Measurements from ENCODE around the gene SLC46A2.

The SLC46A2 gene

DNA sequence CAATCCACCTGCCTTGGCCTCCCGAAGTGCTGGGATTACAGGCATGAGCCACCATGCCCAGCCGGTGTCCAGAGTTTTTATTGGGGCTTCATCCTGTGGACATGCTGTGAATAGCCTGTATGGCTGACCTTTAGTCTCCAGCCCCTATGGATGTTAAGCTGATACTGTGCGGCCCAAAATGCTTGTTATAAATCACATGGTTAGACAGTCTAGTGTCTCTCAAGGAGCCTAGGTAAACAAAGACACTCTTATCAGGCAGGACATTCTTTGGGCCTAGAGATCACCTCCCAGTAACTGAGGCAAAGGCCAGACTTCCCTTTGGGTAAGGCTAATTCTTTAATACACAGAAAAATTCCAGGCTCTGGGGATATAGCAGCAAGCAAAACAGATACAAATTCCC lies 22.0 kb upstream of the SLC46A2 start:
- 91 to 95% methylated on average over 3 of the region's 3 CpGs for WGBS, 2 experiments
- no peaks in the 10 kb centered on the region for H3K36me3 ChIP-seq (ENCODE audit: control insufficient read depth, insufficient read depth, low read length)
- no peaks in the 10 kb centered on the region for H3K4me1 ChIP-seq (ENCODE audit: control insufficient read depth, insufficient read depth, low read length)
- peaks cover 5% of the 10 kb centered on the region for H3K27me3 ChIP-seq (ENCODE audit: control insufficient read depth, insufficient read depth, low read length, poor library complexity, severe bottlenecking)
- no peak overlapping the region for H3K4me3 ChIP-seq (ENCODE audit: insufficient read depth, low read depth, low read length)
- no peak overlapping the region for H3K27ac ChIP-seq (ENCODE audit: insufficient read depth, low read depth, low read length, poor library complexity, severe bottlenecking)
- peaks cover 4% of the 10 kb centered on the region for H3K9me3 ChIP-seq (ENCODE audit: control insufficient read depth, low read length)

GRCh38 chr9:112911736-112912135 lies 21.1 kb upstream of the SLC46A2 start:
- Histone ChIP-seq H3K27me3 (ENCODE audit: control insufficient read depth, insufficient read depth, low read length, poor library complexity, severe bottlenecking) (no peaks in the 10 kb centered on the region), H3K9me3 (ENCODE audit: control insufficient read depth, low read length) (peaks cover 4% of the 10 kb centered on the region), H3K27ac (ENCODE audit: insufficient read depth, low read depth, low read length, poor library complexity, severe bottlenecking) (no peak overlapping the region), H3K4me3 (ENCODE audit: insufficient read depth, low read depth, low read length) (no peak overlapping the region), H3K36me3 (ENCODE audit: control insufficient read depth, insufficient read depth, low read length) (no peaks in the 10 kb centered on the region), H3K4me1 (ENCODE audit: control insufficient read depth, insufficient read depth, low read length) (no peaks in the 10 kb centered on the region)
- WGBS, 2 experiments: 89 to 91% methylated on average over 2 of the region's 2 CpGs

GRCh38 chr9:112905084-112905483 lies 14.4 kb upstream of the SLC46A2 start:
- 71 to 77% methylated on average over 4 of the region's 4 CpGs for WGBS, 2 experiments
- no peak overlapping the region for H3K27ac ChIP-seq (ENCODE audit: insufficient read depth, low read depth, low read length, poor library complexity, severe bottlenecking)
- no peaks in the 10 kb centered on the region for H3K9me3 ChIP-seq (ENCODE audit: control insufficient read depth, low read length)
- no peaks in the 10 kb centered on the region for H3K36me3 ChIP-seq (ENCODE audit: control insufficient read depth, insufficient read depth, low read length)
- H3K4me3 ChIP-seq (ENCODE audit: insufficient read depth, low read depth, low read length): no peak overlapping the region
- H3K27me3 ChIP-seq (ENCODE audit: control insufficient read depth, insufficient read depth, low read length, poor library complexity, severe bottlenecking): no peaks in the 10 kb centered on the region
- no peaks in the 10 kb centered on the region for H3K4me1 ChIP-seq (ENCODE audit: control insufficient read depth, insufficient read depth, low read length)

DNA sequence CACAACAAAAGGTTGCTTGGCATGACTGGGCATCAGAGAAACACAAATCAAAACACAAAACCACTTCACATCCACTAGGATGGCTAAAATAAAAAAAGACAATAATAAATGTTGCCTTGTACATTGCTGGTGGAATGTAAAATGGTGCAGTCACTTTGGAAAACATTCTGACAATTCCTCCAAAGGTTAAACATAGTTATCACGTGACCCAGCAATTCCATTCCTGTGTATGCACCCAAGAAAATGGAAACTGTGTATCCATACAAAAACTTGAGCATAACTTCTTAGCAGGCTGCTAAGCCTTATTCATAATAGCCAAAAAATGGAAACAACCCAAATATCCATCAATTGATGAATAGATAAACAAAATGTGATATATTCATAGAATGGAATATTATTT lies 10.2 kb upstream of the SLC46A2 start:
- Histone ChIP-seq H3K36me3 (ENCODE audit: control insufficient read depth, insufficient read depth, low read length) (no peaks in the 10 kb centered on the region), H3K4me1 (ENCODE audit: control insufficient read depth, insufficient read depth, low read length) (no peaks in the 10 kb centered on the region), H3K27ac (ENCODE audit: insufficient read depth, low read depth, low read length, poor library complexity, severe bottlenecking) (no peak overlapping the region), H3K27me3 (ENCODE audit: control insufficient read depth, insufficient read depth, low read length, poor library complexity, severe bottlenecking) (no peaks in the 10 kb centered on the region), H3K9me3 (ENCODE audit: control insufficient read depth, low read length) (no peaks in the 10 kb centered on the region), H3K4me3 (ENCODE audit: insufficient read depth, low read depth, low read length) (no peak overlapping the region)
- WGBS, 2 experiments: 74 to 93% methylated on average over 1 of the region's 1 CpG

GRCh38 chr9:112900488-112900887 lies 9.8 kb upstream of the SLC46A2 start:
- WGBS, 2 experiments: 93 to 95% methylated on average over 3 of the region's 4 CpGs

GRCh38 chr9:112898872-112899311 lies 8.2 kb upstream of the SLC46A2 start:
- 78 to 87% methylated on average over 4 to 6 of the region's 6 CpGs for whole genome bisulfite sequencing, 2 experiments
- H3K9me3 ChIP-seq (ENCODE audit: control insufficient read depth, low read length): no peaks in the 10 kb centered on the region

More at GRCh38 chr9:112900488-112900887, 9.8 kb upstream of the SLC46A2 start:
- H3K27ac ChIP-seq (ENCODE audit: insufficient read depth, low read depth, low read length, poor library complexity, severe bottlenecking): no peak overlapping the region
- no peaks in the 10 kb centered on the region for H3K9me3 ChIP-seq (ENCODE audit: control insufficient read depth, low read length)
- H3K36me3 ChIP-seq (ENCODE audit: control insufficient read depth, insufficient read depth, low read length): no peaks in the 10 kb centered on the region
- H3K4me3 ChIP-seq (ENCODE audit: insufficient read depth, low read depth, low read length): no peak overlapping the region
- no peaks in the 10 kb centered on the region for H3K4me1 ChIP-seq (ENCODE audit: control insufficient read depth, insufficient read depth, low read length)
- no peaks in the 10 kb centered on the region for H3K27me3 ChIP-seq (ENCODE audit: control insufficient read depth, insufficient read depth, low read length, poor library complexity, severe bottlenecking)

GRCh38 chr9:112896131-112896530 lies 5.5 kb upstream of the SLC46A2 start:
- Histone ChIP-seq H3K27ac (ENCODE audit: insufficient read depth, low read depth, low read length, poor library complexity, severe bottlenecking) (no peak overlapping the region), H3K4me3 (ENCODE audit: insufficient read depth, low read depth, low read length) (no peak overlapping the region), H3K27me3 (ENCODE audit: control insufficient read depth, insufficient read depth, low read length, poor library complexity, severe bottlenecking) (peaks cover 10% of the 10 kb centered on the region), H3K4me1 (ENCODE audit: control insufficient read depth, insufficient read depth, low read length) (no peaks in the 10 kb centered on the region), H3K36me3 (ENCODE audit: control insufficient read depth, insufficient read depth, low read length) (no peaks in the 10 kb centered on the region), H3K9me3 (ENCODE audit: control insufficient read depth, low read length) (no peaks in the 10 kb centered on the region)
- WGBS, 2 experiments: 65 to 73% methylated on average over 3 of the region's 3 CpGs

More at GRCh38 chr9:112898872-112899311, 8.2 kb upstream of the SLC46A2 start:
- no peak overlapping the region for H3K4me3 ChIP-seq (ENCODE audit: insufficient read depth, low read depth, low read length)
- H3K27me3 ChIP-seq (ENCODE audit: control insufficient read depth, insufficient read depth, low read length, poor library complexity, severe bottlenecking): no peaks in the 10 kb centered on the region
- no peaks in the 10 kb centered on the region for H3K4me1 ChIP-seq (ENCODE audit: control insufficient read depth, insufficient read depth, low read length)
- no peak overlapping the region for H3K27ac ChIP-seq (ENCODE audit: insufficient read depth, low read depth, low read length, poor library complexity, severe bottlenecking)
- H3K36me3 ChIP-seq (ENCODE audit: control insufficient read depth, insufficient read depth, low read length): no peaks in the 10 kb centered on the region

DNA sequence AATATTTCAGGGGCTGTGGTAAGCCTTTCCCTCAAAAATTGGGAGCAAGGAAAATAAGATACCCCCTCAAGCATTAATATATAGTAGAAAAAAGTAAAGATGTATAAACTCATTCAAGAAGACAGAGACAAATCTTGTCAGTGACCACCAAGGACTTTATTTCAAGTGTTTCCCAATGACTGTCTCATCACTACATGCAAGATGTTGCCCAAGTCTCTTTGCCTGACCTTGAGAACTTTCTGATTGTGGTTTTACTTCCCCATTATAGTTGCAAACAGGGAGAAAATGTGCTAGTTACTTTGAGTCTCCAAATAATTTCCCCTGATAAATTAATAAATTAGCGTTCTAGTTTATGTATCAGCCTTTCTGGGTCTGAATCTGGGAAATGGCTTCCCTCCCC lies 4.0 kb upstream of the SLC46A2 start:
- no peaks in the 10 kb centered on the region for H3K36me3 ChIP-seq (ENCODE audit: control insufficient read depth, insufficient read depth, low read length)
- no peak overlapping the region for H3K27ac ChIP-seq (ENCODE audit: insufficient read depth, low read depth, low read length, poor library complexity, severe bottlenecking)
- H3K27me3 ChIP-seq (ENCODE audit: control insufficient read depth, insufficient read depth, low read length, poor library complexity, severe bottlenecking): peaks cover 24% of the 10 kb centered on the region
- no peaks in the 10 kb centered on the region for H3K9me3 ChIP-seq (ENCODE audit: control insufficient read depth, low read length)
- no peaks in the 10 kb centered on the region for H3K4me1 ChIP-seq (ENCODE audit: control insufficient read depth, insufficient read depth, low read length)
- no peak overlapping the region for H3K4me3 ChIP-seq (ENCODE audit: insufficient read depth, low read depth, low read length)
- WGBS, 2 experiments: 91 to 96% methylated on average over 1 of the region's 1 CpG

DNA sequence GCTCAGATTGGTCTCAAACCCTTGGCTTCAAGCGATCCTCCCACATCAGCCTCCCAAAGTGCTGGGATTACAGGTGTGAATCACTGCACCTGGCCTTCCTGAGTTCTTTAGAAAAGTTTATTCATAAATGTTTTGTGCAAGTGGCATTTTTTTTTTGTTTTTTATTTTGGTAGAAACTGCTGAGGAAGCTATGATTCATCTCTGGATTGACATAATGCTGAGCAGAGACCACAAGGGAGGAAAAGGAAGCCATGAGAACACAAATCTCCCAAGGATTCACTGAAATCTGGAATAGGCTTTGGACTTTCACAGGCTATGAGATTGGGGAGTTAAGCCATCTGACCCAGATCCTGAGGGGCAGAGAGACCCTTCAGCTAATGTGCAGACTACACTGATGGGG lies 3.4 kb upstream of the SLC46A2 start:
- Histone ChIP-seq H3K27ac (ENCODE audit: insufficient read depth, low read depth, low read length, poor library complexity, severe bottlenecking) (no peak overlapping the region), H3K27me3 (ENCODE audit: control insufficient read depth, insufficient read depth, low read length, poor library complexity, severe bottlenecking) (peaks cover 30% of the 10 kb centered on the region), H3K9me3 (ENCODE audit: control insufficient read depth, low read length) (no peaks in the 10 kb centered on the region), H3K36me3 (ENCODE audit: control insufficient read depth, insufficient read depth, low read length) (no peaks in the 10 kb centered on the region), H3K4me3 (ENCODE audit: insufficient read depth, low read depth, low read length) (no peak overlapping the region), H3K4me1 (ENCODE audit: control insufficient read depth, insufficient read depth, low read length) (no peaks in the 10 kb centered on the region)
- WGBS, 2 experiments: 73 to 86% methylated on average over 1 of the region's 1 CpG

- no peak overlapping the region for H3K27ac ChIP-seq (ENCODE audit: insufficient read depth, low read depth, low read length, poor library complexity, severe bottlenecking)
- H3K4me3 ChIP-seq (ENCODE audit: insufficient read depth, low read depth, low read length): no peak overlapping the region
- H3K4me1 ChIP-seq (ENCODE audit: control insufficient read depth, insufficient read depth, low read length): no peaks in the 10 kb centered on the region
- 96 to 98% methylated on average over 2 of the region's 2 CpGs for WGBS, 2 experiments
- peaks cover 30% of the 10 kb centered on the region for H3K27me3 ChIP-seq (ENCODE audit: control insufficient read depth, insufficient read depth, low read length, poor library complexity, severe bottlenecking)
- no peaks in the 10 kb centered on the region for H3K9me3 ChIP-seq (ENCODE audit: control insufficient read depth, low read length)
- H3K36me3 ChIP-seq (ENCODE audit: control insufficient read depth, insufficient read depth, low read length): no peaks in the 10 kb centered on the region
Observed at GRCh38 chr9:112892981-112893380, 2.3 kb upstream of the SLC46A2 start.

DNA sequence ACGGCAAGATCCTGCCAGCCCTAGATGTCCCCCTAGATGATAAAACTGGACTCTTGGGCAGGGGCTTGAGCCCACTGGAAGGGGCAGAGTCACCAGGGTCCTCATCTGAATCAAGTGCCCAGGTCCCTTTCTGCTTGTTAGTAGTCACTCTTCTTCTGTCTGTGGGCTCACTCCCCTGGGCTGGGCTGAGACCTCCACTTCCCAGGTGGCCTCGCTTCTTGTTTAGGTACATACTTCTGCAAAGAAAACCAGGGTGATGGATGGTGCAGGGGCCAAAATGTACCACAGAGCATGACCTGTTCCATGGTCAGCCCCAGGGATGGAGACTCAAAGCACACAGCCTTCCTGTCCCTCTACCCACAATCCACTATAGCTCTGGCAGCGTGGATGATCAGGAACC lies 845 bp upstream of the SLC46A2 start:
- no peaks in the 10 kb centered on the region for H3K4me1 ChIP-seq (ENCODE audit: control insufficient read depth, insufficient read depth, low read length)
- H3K36me3 ChIP-seq (ENCODE audit: control insufficient read depth, insufficient read depth, low read length): no peaks in the 10 kb centered on the region
- H3K4me3 ChIP-seq (ENCODE audit: insufficient read depth, low read depth, low read length): no peak overlapping the region
- H3K27me3 ChIP-seq (ENCODE audit: control insufficient read depth, insufficient read depth, low read length, poor library complexity, severe bottlenecking): peaks cover 30% of the 10 kb centered on the region
- no peaks in the 10 kb centered on the region for H3K9me3 ChIP-seq (ENCODE audit: control insufficient read depth, low read length)
- no peak overlapping the region for H3K27ac ChIP-seq (ENCODE audit: insufficient read depth, low read depth, low read length, poor library complexity, severe bottlenecking)
- 92 to 95% methylated on average over 3 of the region's 3 CpGs for WGBS, 2 experiments
